ENCODE results near the gene ERN2. TPM values are rescaled to one million over a fixed set of nuclear protein-coding genes. Genes with fewer than 3 reads are reported as not detected.

The ERN2 gene
- total RNA-seq, 1 donor from 2014 or later = not detected

GRCh38 chr16:23700509-23700908 lies 12.5 kb downstream of the ERN2 start:
- intact Hi-C loops (cut with micrococcal nuclease) = no loop called here
- peaks cover 10% of the 10 kb centered on the region for H3K4me1 Mint-ChIP-seq
- H3K36me3 Mint-ChIP-seq (ENCODE audit: low read depth) = no peaks in the 10 kb centered on the region
- TF ChIP-seq, protein P1, sequence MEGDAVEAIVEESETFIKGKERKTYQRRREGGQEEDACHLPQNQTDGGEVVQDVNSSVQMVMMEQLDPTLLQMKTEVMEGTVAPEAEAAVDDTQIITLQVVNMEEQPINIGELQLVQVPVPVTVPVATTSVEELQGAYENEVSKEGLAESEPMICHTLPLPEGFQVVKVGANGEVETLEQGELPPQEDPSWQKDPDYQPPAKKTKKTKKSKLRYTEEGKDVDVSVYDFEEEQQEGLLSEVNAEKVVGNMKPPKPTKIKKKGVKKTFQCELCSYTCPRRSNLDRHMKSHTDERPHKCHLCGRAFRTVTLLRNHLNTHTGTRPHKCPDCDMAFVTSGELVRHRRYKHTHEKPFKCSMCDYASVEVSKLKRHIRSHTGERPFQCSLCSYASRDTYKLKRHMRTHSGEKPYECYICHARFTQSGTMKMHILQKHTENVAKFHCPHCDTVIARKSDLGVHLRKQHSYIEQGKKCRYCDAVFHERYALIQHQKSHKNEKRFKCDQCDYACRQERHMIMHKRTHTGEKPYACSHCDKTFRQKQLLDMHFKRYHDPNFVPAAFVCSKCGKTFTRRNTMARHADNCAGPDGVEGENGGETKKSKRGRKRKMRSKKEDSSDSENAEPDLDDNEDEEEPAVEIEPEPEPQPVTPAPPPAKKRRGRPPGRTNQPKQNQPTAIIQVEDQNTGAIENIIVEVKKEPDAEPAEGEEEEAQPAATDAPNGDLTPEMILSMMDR (IDR thresholded peaks at IDR 0.05) = no peak
- peaks cover 10% of the 10 kb centered on the region for H3K27me3 Mint-ChIP-seq
- no peak overlapping the region for H3K4me3 Mint-ChIP-seq
- DNase-seq = no peak
- no peak overlapping the region for H3K27ac Mint-ChIP-seq
- CTCF ChIA-PET = interaction anchor here (0.9 kb wide), 1 partner anchor 9 kb away, joined by 4 read pairs; no protein-coding TSS in a partner anchor
- POLR2A ChIA-PET = no interaction called here
- no peak for ATAC-seq (ENCODE audit: low read depth)
- H3K9me3 Mint-ChIP-seq = peaks cover 8% of the 10 kb centered on the region

DNA sequence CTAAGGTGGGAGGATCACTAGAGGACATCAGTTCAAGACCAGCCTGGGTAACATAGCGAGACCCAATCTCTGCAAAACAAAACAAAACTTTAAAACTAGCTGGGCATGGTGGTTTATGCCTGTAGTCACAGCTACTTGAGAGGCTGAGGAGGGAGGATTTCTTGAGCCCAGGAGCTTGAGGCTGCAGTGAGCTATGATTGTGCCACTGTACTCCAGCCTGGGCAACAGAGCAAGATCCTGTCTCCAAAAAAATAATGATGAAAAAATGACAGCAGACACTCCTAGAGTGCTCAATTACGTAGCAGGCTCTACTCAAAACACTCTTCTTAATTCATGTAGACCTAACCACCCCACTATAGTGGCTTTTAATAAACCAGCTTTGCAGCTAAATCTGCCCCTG lies 12.9 kb downstream of the ERN2 start:
- Mint-ChIP-seq H3K4me3 (no peak overlapping the region), H3K27ac (no peak overlapping the region)

GRCh38 chr16:23699100-23699499 lies 13.9 kb downstream of the ERN2 start:
- POLR2A ChIA-PET = no interaction called here
- peaks cover 8% of the 10 kb centered on the region for H3K9me3 Mint-ChIP-seq
- peaks cover 17% of the 10 kb centered on the region for H3K4me1 Mint-ChIP-seq
- no peaks in the 10 kb centered on the region for H3K36me3 Mint-ChIP-seq (ENCODE audit: low read depth)
- intact Hi-C loops (cut with micrococcal nuclease) = no loop called here
- CTCF ChIA-PET = interaction anchor here (0.6 kb wide), 1 partner anchor 344 kb away, joined by 3 read pairs; no protein-coding TSS in a partner anchor
- TF ChIP-seq, protein P1 (IDR thresholded peaks at IDR 0.05) = no peak
- peak overlapping the region; percentile 42 for H3K27ac Mint-ChIP-seq
- peak; percentile 89 for ATAC-seq (ENCODE audit: low read depth)
- H3K4me3 Mint-ChIP-seq = no peak overlapping the region
- H3K27me3 Mint-ChIP-seq = peaks cover 9% of the 10 kb centered on the region
- no peak for DNase-seq

More for the DNA sequence above, 12.9 kb downstream of the ERN2 start:
- ATAC-seq (ENCODE audit: low read depth) (no peak), DNase-seq (no peak)
- ChIA-PET POLR2A (no interaction called here), CTCF (interaction anchor here (0.9 kb wide), 1 partner anchor 9 kb away, joined by 4 read pairs; no protein-coding TSS in a partner anchor)
- Mint-ChIP-seq H3K27me3 (peaks cover 8% of the 10 kb centered on the region), H3K9me3 (peaks cover 8% of the 10 kb centered on the region), H3K36me3 (ENCODE audit: low read depth) (no peaks in the 10 kb centered on the region), H3K4me1 (peaks cover 11% of the 10 kb centered on the region)
- TF ChIP-seq, protein P1 (IDR thresholded peaks at IDR 0.05) = no peak
- intact Hi-C loops (cut with micrococcal nuclease) = no loop called here

- no peak for DNase-seq
- ChIA-PET CTCF (no interaction called here), POLR2A (no interaction called here)
- H3K27ac Mint-ChIP-seq = no peak overlapping the region
- peaks cover 3% of the 10 kb centered on the region for H3K36me3 Mint-ChIP-seq (ENCODE audit: low read depth)
- ATAC-seq (ENCODE audit: low read depth) = no peak
- peaks cover 6% of the 10 kb centered on the region for H3K27me3 Mint-ChIP-seq
- H3K4me1 Mint-ChIP-seq = peaks cover 17% of the 10 kb centered on the region
- TF ChIP-seq, protein P1 (IDR thresholded peaks at IDR 0.05) = no peak
- no peak overlapping the region for H3K4me3 Mint-ChIP-seq
- H3K9me3 Mint-ChIP-seq = no peaks in the 10 kb centered on the region
- intact Hi-C loops (cut with micrococcal nuclease) = no loop called here
Measured at GRCh38 chr16:23695756-23696155, 17.3 kb downstream of the ERN2 start.

GRCh38 chr16:23694644-23695373 lies 18.2 kb downstream of the ERN2 start:
- intact Hi-C loops (cut with micrococcal nuclease) = no loop called here
- H3K9me3 Mint-ChIP-seq = no peaks in the 10 kb centered on the region
- peaks cover 4% of the 10 kb centered on the region for H3K27me3 Mint-ChIP-seq
- POLR2A ChIA-PET = no interaction called here
- peaks cover 11% of the 10 kb centered on the region for H3K36me3 Mint-ChIP-seq (ENCODE audit: low read depth)
- DNase-seq (no peak), ATAC-seq (ENCODE audit: low read depth) (no peak)
- no peak overlapping the region for H3K27ac Mint-ChIP-seq
- CTCF ChIA-PET = no interaction called here
- H3K4me3 Mint-ChIP-seq = peak overlapping the region; percentile 66
- H3K4me1 Mint-ChIP-seq = peaks cover 17% of the 10 kb centered on the region
- TF ChIP-seq, protein P1 (IDR thresholded peaks at IDR 0.05) = no peak
